GM12878 (cell line): Measurements from ENCODE around the gene RHBDD1. TPM values are rescaled to one million over a fixed set of nuclear protein-coding genes. Genes with fewer than 3 reads are reported as not detected.

Source experiments
- ATAC-seq: fragments of 200-7000 bp; cut with Tn5 transposase; 3 replicates; pipeline ENCODE4 v1.9.1; 2020; ENCODE audit warnings: mild to moderate bottlenecking, moderate library complexity
- BruUV-seq: library from RNA; stranded (reverse); fragments of 400-500 nt; replicated peaks from 2 replicates; lab custom pipeline; 2021; lab: Mats Ljungman, UMichigan
- CTCF ChIA-PET: fragments of 300-600 bp; sonication (Branson Sonifier 250); formaldehyde crosslinking; extraction: SDS; loops from one replicate; lab custom pipeline; 2021; ENCODE audit warnings: inconsistent platforms; lab: Yijun Ruan, JAX
- POLR2A ChIA-PET: fragments of 350-600 bp; formaldehyde crosslinking; extraction: SDS; loops from one replicate; lab custom pipeline; 2021; ENCODE audit warnings: inconsistent platforms; lab: Charles Lee
- RAD21 ChIA-PET: fragments of 300-600 bp; sonication (Branson Sonifier 250); formaldehyde crosslinking; loops from one replicate; lab custom pipeline; 2023; ENCODE audit warnings: antibody characterized with exemption; ENCODE audit not compliant: unreplicated experiment; lab: Charles Lee
- SMC1A ChIA-PET: fragments of 300-600 bp; sonication (Branson Sonifier 250); formaldehyde crosslinking; loops from one replicate; lab custom pipeline; 2023; ENCODE audit not compliant: unreplicated experiment, uncharacterized antibody; lab: Charles Lee
- DNase-seq: peaks from one replicate; pipeline ENCODE4 v3.0.0-alpha.2; 2011; ENCODE audit warnings: low read depth, low spot score
- FAIRE-seq: peaks from 3 replicates; lab custom pipeline; 2011; peaks lifted over from hg19 to GRCh38; lab: Jason Lieb, UNC
- H2AFZ ChIP-seq: 2 replicates; pipeline ENCODE4 v1.6.0; 2011; ENCODE audit warnings: low read depth, low read length, control low read depth; ENCODE audit not compliant: control insufficient read depth
- H3K27ac ChIP-seq: 2 replicates; pipeline ENCODE4 v1.5.1; 2011; ENCODE audit warnings: control low read depth; ENCODE audit not compliant: control insufficient read depth, insufficient read depth
- H3K27me3 ChIP-seq, 2 experiments: replicated peaks in 1 of 2; 2 replicates each; pipeline versions ENCODE4 v1.6.0 to v1.6.1; 2011; ENCODE audit warnings: low read length in 1 of 2; ENCODE audit not compliant: control insufficient read depth in 2 of 2, insufficient read depth in 2 of 2
- H3K36me3 ChIP-seq, 2 experiments: 2 replicates each; pipeline ENCODE4 v1.5.1; 2011; ENCODE audit warnings: low read length in 1 of 2; ENCODE audit not compliant: control insufficient read depth in 2 of 2, insufficient read depth in 2 of 2
- H3K4me1 ChIP-seq: 2 replicates; pipeline ENCODE4 v1.6.1; 2011; ENCODE audit warnings: mild to moderate bottlenecking, low read length, moderate library complexity, mixed read lengths; ENCODE audit not compliant: control insufficient read depth, insufficient read depth
- H3K4me2 ChIP-seq: 2 replicates; pipeline ENCODE4 v1.6.0; 2011; ENCODE audit warnings: control low read depth; ENCODE audit not compliant: control insufficient read depth, insufficient read depth
- H3K4me3 ChIP-seq: fragments of 200-600 bp; sonication (generic); 2 replicates; pipeline ENCODE4 v1.5.1; 2016
- H3K79me2 ChIP-seq: 2 replicates; pipeline ENCODE4 v1.6.0; 2011; ENCODE audit warnings: low read length; ENCODE audit not compliant: control insufficient read depth, insufficient read depth
- H3K9ac ChIP-seq: 2 replicates; pipeline ENCODE4 v1.8.0; 2011; ENCODE audit warnings: low read length, control low read depth, mixed read lengths; ENCODE audit not compliant: control insufficient read depth, insufficient read depth
- H3K9me3 ChIP-seq: replicated peaks from 3 replicates; pipeline ENCODE4 v1.5.1; 2011; ENCODE audit warnings: mild to moderate bottlenecking, low read length; ENCODE audit not compliant: control insufficient read depth, insufficient read depth
- H4K20me1 ChIP-seq: 2 replicates; pipeline ENCODE4 v1.6.0; 2011; ENCODE audit not compliant: control insufficient read depth, insufficient read depth
- ESRRA ChIP-seq: IDR thresholded peaks from 2 replicates; pipeline ENCODE4 v1.6.1; 2012; ENCODE audit warnings: mild to moderate bottlenecking, low read length, improper control_type of control experiment
- ETV6 ChIP-seq, 2 experiments: fragments of 450-650 bp in 1 of 2; IDR thresholded peaks in 1 of 2; conservative IDR thresholded peaks in 1 of 2; 2 replicates each; pipeline ENCODE4 v1.6.1; 2014; ENCODE audit warnings: antibody characterized with exemption in 1 of 2, borderline replicate concordance in 1 of 2, low read depth in 1 of 2, mild to moderate bottlenecking in 1 of 2, moderate library complexity in 1 of 2
- JUND ChIP-seq: IDR thresholded peaks from 2 replicates; pipeline ENCODE4 v1.6.1; 2012; ENCODE audit warnings: low read depth, mild to moderate bottlenecking, low read length, improper control_type of control experiment, moderate library complexity
- LARP7 ChIP-seq: fragments of 450-650 bp; IDR thresholded peaks from 2 replicates; pipeline ENCODE4 v1.6.1; 2017; ENCODE audit warnings: mild to moderate bottlenecking
- MEF2B ChIP-seq: fragments of 450-650 bp; IDR thresholded peaks from 2 replicates; pipeline ENCODE4 v1.6.1; 2018; ENCODE audit warnings: mild to moderate bottlenecking, moderate library complexity; ENCODE audit not compliant: partially characterized antibody, poor library complexity, severe bottlenecking
- MXI1 ChIP-seq: fragments of 150-350 bp; IDR thresholded peaks from 2 replicates; pipeline ENCODE4 v1.6.1; 2011; ENCODE audit warnings: low read depth, mild to moderate bottlenecking, inconsistent platforms, low read length, improper control_type of control experiment
- POLR2A ChIP-seq: IDR thresholded peaks from 2 replicates; pipeline ENCODE4 v1.6.1; 2011; ENCODE audit warnings: low read depth, mild to moderate bottlenecking, low read length
- POLR2AphosphoS5 ChIP-seq: IDR thresholded peaks from 2 replicates; pipeline ENCODE4 v1.6.1; 2011; ENCODE audit warnings: mild to moderate bottlenecking, low read length, inconsistent platforms
- PRDM15 ChIP-seq: fragments of 450-650 bp; formaldehyde crosslinking; IDR thresholded peaks from 2 replicates; pipeline ENCODE4 v1.4.0; 2020; ENCODE audit warnings: mild to moderate bottlenecking, moderate library complexity
- RUNX3 ChIP-seq: IDR thresholded peaks from 2 replicates; pipeline ENCODE4 v1.6.1; 2012; ENCODE audit warnings: low read length, inconsistent platforms
- TCF12 ChIP-seq: IDR thresholded peaks from 2 replicates; pipeline ENCODE4 v1.6.1; 2011; ENCODE audit warnings: low read depth, mild to moderate bottlenecking, low read length
- YBX1 ChIP-seq: fragments of 450-650 bp; IDR thresholded peaks from 2 replicates; pipeline ENCODE4 v1.6.1; 2016; ENCODE audit warnings: antibody characterized with exemption
- ZNF24 ChIP-seq: fragments of 450-650 bp; IDR thresholded peaks from 2 replicates; pipeline ENCODE4 v1.6.1; 2017; ENCODE audit warnings: antibody characterized with exemption, mild to moderate bottlenecking
- WGBS: methylation state at CpG from one replicate; pipeline ENCODE4 v1.1.6; 2016; ENCODE audit warnings: low lambda C conversion rate; ENCODE audit not compliant: insufficient replicate concordance, insufficient coverage; ENCODE audit errors: missing lambda C conversion rate; 5-methylcytosine and 5-hydroxymethylcytosine counted together
- in situ Hi-C: fragments of 300-500 bp; cut with MboI; formaldehyde crosslinking; loops from 9 replicates; pipeline ENCODE4 v1.14.3; 2018; ENCODE audit warnings: mixed read lengths
- intact Hi-C: fragments of 100-400 bp; cut with micrococcal nuclease; formaldehyde crosslinking; loops from one replicate; pipeline ENCODE4 v1.14.2; 2022; ENCODE audit not compliant: unreplicated experiment
- polyA plus RNA-seq, 11 experiments: library from polyadenylated mRNA; depleted of rRNA in 4 of 11; unstranded in 6 of 11; stranded (reverse) in 5 of 11; fragments of >200 nt; fragmentation: Nextera tagmentation in 4 of 11; fragmentation: Illumina TruSeq in 1 of 11; extraction: Ambion mirVana in 4 of 11; extraction: Trizol in 1 of 11; gene quantifications; 1 replicate in 1 of 11; 2 replicates in 10 of 11; pipeline versions ENCODE4 v1.2.1 to v1.2.3, GENCODE V29; 2011 to 2016; ENCODE audit warnings: inconsistent platforms in 2 of 11, missing spikeins in 2 of 11, low read depth in 1 of 11
- total RNA-seq, 4 experiments: library from RNA; depleted of rRNA in 3 of 4; stranded (reverse); fragments of >200 nt in 3 of 4; fragmentation: Illumina TruSeq in 1 of 4; extraction: Trizol in 1 of 4; gene quantifications; 2 replicates each; pipeline versions ENCODE4 v1.2.1 to v1.2.3, GENCODE V29; 2013 to 2021

The RHBDD1 gene
- total and polyA plus RNA-seq, 10 of the 15 experiments (the other 5 are each of a cell fraction or from before 2014, with no cell fraction given) = 7.1 to 36.4 (median 14.7) TPM

DNA sequence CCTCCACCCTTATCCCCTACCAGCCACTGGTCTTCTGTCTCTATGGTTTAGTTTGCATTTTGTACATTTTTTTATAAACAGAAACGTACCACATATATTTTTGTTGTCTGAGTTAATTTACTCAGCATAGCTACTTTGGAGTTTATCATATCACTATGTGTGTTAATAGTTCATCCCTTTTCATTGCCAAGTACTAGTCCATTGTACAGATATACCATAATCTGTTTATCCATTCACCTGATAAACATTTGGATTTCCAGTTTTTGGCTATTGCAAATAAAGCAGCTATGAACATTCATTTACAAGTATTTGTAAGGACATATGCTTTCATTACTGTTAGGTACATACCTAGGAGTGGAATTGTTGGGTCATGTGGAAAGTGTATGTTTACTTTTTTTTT is 123.6 kb downstream of the RHBDD1 start:
- Histone ChIP-seq H3K27me3 (no peaks in the 10 kb centered on the region), H2AFZ (no peak overlapping the region), H3K9ac (no peak overlapping the region), H3K27ac (no peak overlapping the region), H3K4me1 (no peaks in the 10 kb centered on the region), H3K79me2 (no peaks in the 10 kb centered on the region), H4K20me1 (no peaks in the 10 kb centered on the region), H3K9me3 (no peaks in the 10 kb centered on the region; the same call in none of the 3 replicates), H3K4me3 (no peak overlapping the region), H3K4me2 (no peak overlapping the region), H3K36me3 (no peaks in the 10 kb centered on the region)
- no TSS peak for BruUV-seq
- DNase-seq (no peak), ATAC-seq (no peak), FAIRE-seq (no peak)
- TF ChIP-seq MXI1 = no peak
- TF ChIP-seq TCF12 = no peak
- TF ChIP-seq ETV6 (conservative IDR thresholded peaks at IDR 0.05 in 1 of 2, IDR thresholded peaks at IDR 0.05 in 1 of 2; ENCODE audit: borderline replicate concordance in 1 of 2, low read depth in 1 of 2) = no peak
- TF ChIP-seq JUND = no peak
- TF ChIP-seq ZNF24 = no peak
- TF ChIP-seq PRDM15 (CRISPR knock-in tag) = no peak
- no peak for TF ChIP-seq POLR2AphosphoS5
- no peak for TF ChIP-seq LARP7
- no peak for TF ChIP-seq ESRRA
- TF ChIP-seq RUNX3 = no peak
- no peak for TF ChIP-seq MEF2B
- TF ChIP-seq POLR2A = no peak
- TF ChIP-seq YBX1 = no peak
- ChIA-PET CTCF (interaction anchor here (1.3 kb wide), 1 partner anchor 74 kb away, joined by 3 read pairs; no protein-coding TSS in a partner anchor), SMC1A (interaction anchor here (1.2 kb wide), 1 partner anchor 8 kb away, joined by 4 read pairs; no protein-coding TSS in a partner anchor), POLR2A (no interaction called here), RAD21 (no interaction called here)
- in situ Hi-C loops = no loop called here
- 7% methylated on average over 1 of the region's 1 CpG for WGBS
- intact Hi-C loops = no loop called here
